Right hindlimb (tissue), 1 donor: ENCODE results near the gene SCUBE2.
"Not testable (repeated sequence)": the region's sequence is repeated elsewhere in the genome, so short reads cannot be mapped to it uniquely, and the experiment has no call there.

ENCODE experiments used
- DNase-seq: peaks from one replicate; pipeline ENCODE4 v3.0.0-alpha.2; 2018

Gene SCUBE2

GRCh38 chr11:9104580-9104979 is 13.2 kb upstream of the SCUBE2 start:
- no peak for DNase-seq

GRCh38 chr11:9103542-9104276 is 12.3 kb upstream of the SCUBE2 start:
- no peak for DNase-seq

- no peak for DNase-seq
These were observed 8.2 kb upstream of the SCUBE2 start for GRCh38 chr11:9099617-9100016.

GRCh38 chr11:9098455-9098854 is 7.1 kb upstream of the SCUBE2 start:
- not testable (repeated sequence) for DNase-seq

- DNase-seq, result not testable (repeated sequence)
These were observed 6.0 kb upstream of the SCUBE2 start for GRCh38 chr11:9097186-9097943.

GRCh38 chr11:9096427-9096826 is 5.0 kb upstream of the SCUBE2 start:
- DNase-seq, result no peak

GRCh38 chr11:9095421-9095820 is 4.0 kb upstream of the SCUBE2 start:
- no peak for DNase-seq

GRCh38 chr11:9094420-9094819 is 3.0 kb upstream of the SCUBE2 start:
- no peak for DNase-seq

- no peak for DNase-seq
These were observed 1.7 kb upstream of the SCUBE2 start for GRCh38 chr11:9092853-9093778.

- no peak for DNase-seq
These were observed 673 bp upstream of the SCUBE2 start for GRCh38 chr11:9092072-9092471.

GRCh38 chr11:9090488-9091043 is 833 bp downstream of the SCUBE2 start:
- DNase-seq, result no peak

- DNase-seq, result no peak
These were observed 1.8 kb downstream of the SCUBE2 start for GRCh38 chr11:9089636-9090035.

GRCh38 chr11:9089061-9089460 is 2.3 kb downstream of the SCUBE2 start:
- DNase-seq, result no peak

GRCh38 chr11:9082575-9082974 is 8.8 kb downstream of the SCUBE2 start:
- no peak for DNase-seq

GRCh38 chr11:9081153-9081552 is 10.2 kb downstream of the SCUBE2 start:
- no peak for DNase-seq

- DNase-seq, result no peak
These were observed 13.0 kb downstream of the SCUBE2 start for GRCh38 chr11:9078113-9079086.

GRCh38 chr11:9077164-9077563 is 14.2 kb downstream of the SCUBE2 start:
- no peak for DNase-seq

- no peak for DNase-seq
These were observed 14.7 kb downstream of the SCUBE2 start for GRCh38 chr11:9076661-9077060.

- no peak for DNase-seq
These were observed 15.4 kb downstream of the SCUBE2 start for GRCh38 chr11:9076046-9076445.

- no peak for DNase-seq
These were observed 15.8 kb downstream of the SCUBE2 start for GRCh38 chr11:9075556-9075955.

- no peak for DNase-seq
These were observed 16.9 kb downstream of the SCUBE2 start for GRCh38 chr11:9074338-9075029.
